Transverse colon (tissue), 4 donors: ENCODE measurements around the gene FOCAD. TPM values are rescaled to one million over a fixed set of nuclear protein-coding genes. Genes with fewer than 3 reads are reported as not detected.
A peak's percentile ranks its signal among the peaks of the same experiment; 100 is the strongest.

ENCODE experiments used
- DNase-seq: peaks from one replicate; pipeline ENCODE4 v3.0.0-alpha.2; 2019
- H3K27ac ChIP-seq, 4 donors: fragments of 200-600 bp; sonication (generic); 2 replicates each; pipeline ENCODE4 v1.5.1; 2016 to 2018; ENCODE audit warnings: inconsistent platforms in 4 of 4
- H3K27me3 ChIP-seq: fragments of 200-600 bp; sonication (generic); 2 replicates; pipeline ENCODE4 v1.5.1; 2017; ENCODE audit warnings: inconsistent platforms
- H3K36me3 ChIP-seq, 4 donors: fragments of 200-600 bp; sonication (generic); 2 replicates each; pipeline ENCODE4 v1.5.1; 2017 to 2019; ENCODE audit warnings: inconsistent platforms in 4 of 4
- H3K4me1 ChIP-seq, 4 donors: fragments of 200-600 bp; sonication (generic); 2 replicates each; pipeline ENCODE4 v1.5.1; 2017 to 2020; ENCODE audit warnings: inconsistent platforms in 4 of 4
- H3K4me3 ChIP-seq, 4 donors: fragments of 200-600 bp; sonication (generic); 1 replicate in 1 of 4; 2 replicates in 3 of 4; pipeline versions ENCODE4 v1.5.1 to v1.6.1; 2017 to 2019; ENCODE audit warnings: inconsistent platforms in 4 of 4
- H3K9me3 ChIP-seq, 2 donors: fragments of 200-600 bp; sonication (generic); 2 replicates each; pipeline ENCODE4 v1.5.1; 2017 to 2019; ENCODE audit warnings: inconsistent platforms in 2 of 2
- CTCF ChIP-seq, 5 experiments: fragments of 200-600 bp in 3 of 5; fragments of 450-650 bp in 2 of 5; sonication (generic) in 3 of 5; IDR thresholded peaks; 1 replicate in 2 of 5; 2 replicates in 3 of 5; pipeline ENCODE4 v1.5.1; 2016 to 2017; ENCODE audit warnings: antibody characterized with exemption in 5 of 5, inconsistent platforms in 3 of 5, mild to moderate bottlenecking in 2 of 5, moderate library complexity in 1 of 5
- EP300 ChIP-seq: sonication (generic); formaldehyde crosslinking; IDR thresholded peaks from one replicate; pipeline ENCODE4 v1.6.1; 2017; ENCODE audit warnings: antibody characterized with exemption, low read depth
- POLR2A ChIP-seq: fragments of 450-650 bp; IDR thresholded peaks from one replicate; pipeline ENCODE4 v1.6.1; 2016; ENCODE audit warnings: antibody characterized with exemption, mild to moderate bottlenecking, moderate library complexity
- POLR2AphosphoS5 ChIP-seq, 3 donors: sonication (generic); formaldehyde crosslinking; IDR thresholded peaks; one replicate each; pipeline ENCODE4 v1.6.1; 2016; ENCODE audit warnings: antibody characterized with exemption in 3 of 3
- WGBS, 2 donors: methylation state at CpG; one replicate each; pipeline ENCODE4 v1.1.5; 2018; ENCODE audit warnings: low coverage in 1 of 2; 5-methylcytosine and 5-hydroxymethylcytosine counted together
- in situ Hi-C, 4 donors: fragments of 200-750 bp; cut with MboI; loops; one replicate each; pipeline versions ENCODE4 v1.15.0 to v1.15.1; 2017; ENCODE audit warnings: low sequenced_read_pairs in 3 of 4, low pct_ligation_motif_present in 1 of 4, low pct_unique_long_range_greater_than_20kb in 1 of 4
- intact Hi-C: fragments of 100-400 bp; cut with DNase I; formaldehyde crosslinking; loops from one replicate; pipeline ENCODE4 v1.15.1; 2023; ENCODE audit warnings: low total_unique reads
- total RNA-seq, 4 donors: library from RNA; depleted of rRNA; stranded (reverse); fragments of >200 nt; gene quantifications; one replicate each; pipeline ENCODE4 v1.1.0, GENCODE V29; 2016

The FOCAD gene
- total RNA-seq, 4 donors from 2014 or later: 7.8 to 41.2 (median 32.0) TPM

GRCh38 chr9:20880675-20881074, 196.6 kb downstream of the FOCAD start:
- Histone ChIP-seq H3K4me1 (no peaks in the 10 kb centered on the region), H3K27ac (no peak overlapping the region), H3K36me3 (peaks cover 0 to 6% (median 1%) of the 10 kb centered on the region in 4 donors), H3K9me3 (no peaks in the 10 kb centered on the region), H3K27me3 (no peaks in the 10 kb centered on the region), H3K4me3 (no peak overlapping the region)
- intact Hi-C loops: no loop called here
- in situ Hi-C loops: loop anchor here (10.0 to 25.0 kb wide), 4 partner anchors 232 to 518 kb away; no protein-coding TSS in a partner anchor
- no peak for DNase-seq
- TF ChIP-seq POLR2AphosphoS5 (IDR thresholded peaks at IDR 0.05) (no peak), POLR2A (no peak), CTCF (IDR thresholded peaks at IDR 0.05) (no peak)
- WGBS, 2 donors: 97 to 100% methylated on average over 2 of the region's 2 CpGs

- peak; percentile 51 to 74 (median 59) for TF ChIP-seq CTCF (IDR thresholded peaks at IDR 0.05)
- no peak for TF ChIP-seq EP300
- Histone ChIP-seq H3K27me3 (no peaks in the 10 kb centered on the region), H3K27ac (no peak overlapping the region), H3K9me3 (no peaks in the 10 kb centered on the region), H3K36me3 (peaks cover 0 to 6% (median 0%) of the 10 kb centered on the region in 4 donors), H3K4me3 (no peak overlapping the region), H3K4me1 (no peaks in the 10 kb centered on the region)
- DNase-seq: peak; percentile 61
- intact Hi-C loops: no loop called here
- in situ Hi-C loops: loop anchor here (10.0 to 25.0 kb wide), 4 partner anchors 227 to 523 kb away; no protein-coding TSS in a partner anchor
- 71 to 73% methylated on average over 5 of the region's 5 CpGs for WGBS, 2 donors
These were observed 201.0 kb downstream of the FOCAD start for GRCh38 chr9:20884985-20885593.

- no peak overlapping the region for H3K4me3 ChIP-seq
- peaks cover 0 to 10% (median 2%) of the 10 kb centered on the region in 4 donors for H3K4me1 ChIP-seq
- no peaks in the 10 kb centered on the region for H3K9me3 ChIP-seq
- H3K27me3 ChIP-seq: no peaks in the 10 kb centered on the region
- H3K27ac ChIP-seq: no peak overlapping the region
- no peak for DNase-seq
- in situ Hi-C loops (loop anchor here (25.0 kb wide), 3 partner anchors 213 to 537 kb away; no protein-coding TSS in a partner anchor), intact Hi-C loops (no loop called here)
- H3K36me3 ChIP-seq: no peaks in the 10 kb centered on the region
- TF ChIP-seq POLR2A: no peak
These were observed 215.0 kb downstream of the FOCAD start for GRCh38 chr9:20898885-20899554.

- H3K36me3 ChIP-seq: no peaks in the 10 kb centered on the region
- no peaks in the 10 kb centered on the region for H3K27me3 ChIP-seq
- no peak overlapping the region for H3K27ac ChIP-seq
- in situ Hi-C loops (no loop called here), intact Hi-C loops (no loop called here)
- no peak for TF ChIP-seq CTCF (IDR thresholded peaks at IDR 0.05)
- TF ChIP-seq EP300: no peak
- no peak for TF ChIP-seq POLR2A
- no peak for TF ChIP-seq POLR2AphosphoS5 (IDR thresholded peaks at IDR 0.05)
- peaks cover 0 to 10% (median 2%) of the 10 kb centered on the region in 4 donors for H3K4me1 ChIP-seq
- no peaks in the 10 kb centered on the region for H3K9me3 ChIP-seq
- no peak overlapping the region for H3K4me3 ChIP-seq
- no peak for DNase-seq
- 53 to 58% methylated on average over 5 of the region's 5 CpGs for WGBS, 2 donors
These were observed 219.2 kb downstream of the FOCAD start for GRCh38 chr9:20903212-20903611.
